Right lobe of liver (tissue), 4 donors: ENCODE measurements around the gene RNF19B.

Experiments used
- CTCF ChIP-seq, 4 donors: fragments of 200-600 bp in 3 of 4; fragments of 450-650 bp in 1 of 4; IDR thresholded peaks; one replicate each; pipeline versions ENCODE4 v1.5.1 to v1.8.0; 2016 to 2022; ENCODE audit warnings: antibody characterized with exemption in 4 of 4, mild to moderate bottlenecking in 2 of 4
- POLR2A ChIP-seq: fragments of 450-650 bp; IDR thresholded peaks from one replicate; pipeline ENCODE4 v1.6.1; 2017; ENCODE audit warnings: antibody characterized with exemption, mild to moderate bottlenecking
- donor health status: DM: no; HTN: no; CAD: no.
- donor health status: DM: no; HTN: no; CAD: no.
- donor health status: DM: no; HTN: yes; CAD: no.

- TF ChIP-seq CTCF (IDR thresholded peaks at IDR 0.05) (no peak), POLR2A (no peak)
Measured at GRCh38 chr1:32910319-32910718, 54.3 kb downstream of the RNF19B start.
